Endothelial cell of umbilical vein (primary cell): ENCODE data around the gene UBE2C. TPM values are rescaled to one million over a fixed set of nuclear protein-coding genes. Genes with fewer than 3 reads are reported as not detected.

ENCODE experiments used
- BruUV-seq: library from RNA; stranded (reverse); fragments of 400-500 nt; replicated peaks from 2 replicates; lab custom pipeline; 2021; lab: Mats Ljungman, UMichigan
- CTCF ChIA-PET: fragments of 300-600, 350-600 bp; sonication (Branson Sonifier 250); formaldehyde crosslinking; loops from one replicate; lab custom pipeline; 2021; ENCODE audit warnings: antibody characterized with exemption, inconsistent platforms; lab: Charles Lee
- POLR2A ChIA-PET: fragments of 300-600, 350-600 bp; sonication (Branson Sonifier 250); formaldehyde crosslinking; loops from one replicate; lab custom pipeline; 2021; ENCODE audit warnings: antibody characterized with exemption, inconsistent platforms; lab: Charles Lee
- DNase-seq: peaks from one replicate; pipeline ENCODE4 v3.0.0-alpha.2; 2011; ENCODE audit warnings: low read depth, low spot score
- FAIRE-seq: peaks from 2 replicates; lab custom pipeline; 2011; peaks lifted over from hg19 to GRCh38; lab: Jason Lieb, UNC
- H2AFZ ChIP-seq: 2 replicates; pipeline ENCODE4 v1.6.0; 2012; ENCODE audit warnings: low read depth, low read length, control low read depth, inconsistent platforms
- H3K27ac ChIP-seq: 2 replicates; pipeline ENCODE4 v1.5.1; 2011; ENCODE audit warnings: low read depth, mild to moderate bottlenecking, control low read depth, low read length, moderate library complexity; ENCODE audit not compliant: insufficient read depth
- H3K27me3 ChIP-seq, 2 experiments: 2 replicates each; pipeline versions ENCODE4 v1.6.0 to v1.6.1; 2011; ENCODE audit warnings: low read length in 2 of 2, mixed read lengths in 1 of 2; ENCODE audit not compliant: control insufficient read depth in 2 of 2, insufficient read depth in 2 of 2
- H3K36me3 ChIP-seq, 2 experiments: 2 replicates in 1 of 2; 3 replicates in 1 of 2; pipeline ENCODE4 v1.5.1; 2011; ENCODE audit warnings: low read length in 2 of 2, mild to moderate bottlenecking in 1 of 2, moderate library complexity in 1 of 2; ENCODE audit not compliant: control insufficient read depth in 2 of 2, insufficient read depth in 2 of 2; ENCODE audit errors: extremely low read depth in 1 of 2
- H3K4me1 ChIP-seq: 3 replicates; pipeline ENCODE4 v1.5.1; 2011; ENCODE audit warnings: mild to moderate bottlenecking, low read length; ENCODE audit not compliant: control insufficient read depth, insufficient read depth; ENCODE audit errors: extremely low read depth
- H3K4me2 ChIP-seq: 2 replicates; pipeline ENCODE4 v1.6.1; 2011; ENCODE audit warnings: low read length, control low read depth, mixed read lengths; ENCODE audit not compliant: insufficient read depth
- H3K4me3 ChIP-seq, 3 experiments: fragments of 200-600 bp in 1 of 3; sonication (generic), shearing (Covaris generic) in 1 of 3; replicated peaks in 1 of 3; 2 replicates each; pipeline ENCODE4 v1.5.1; 2011 to 2016; ENCODE audit warnings: control low read depth in 3 of 3, low read length in 3 of 3, mild to moderate bottlenecking in 2 of 3, inconsistent platforms in 1 of 3, low read depth in 1 of 3, moderate library complexity in 1 of 3; ENCODE audit not compliant: insufficient read depth in 1 of 3
- H3K79me2 ChIP-seq: 2 replicates; pipeline ENCODE4 v1.6.0; 2012; ENCODE audit warnings: low read length, inconsistent platforms; ENCODE audit not compliant: control insufficient read depth, insufficient read depth
- H3K9ac ChIP-seq: replicated peaks from 2 replicates; pipeline ENCODE3; 2011; ENCODE audit warnings: low read length, control low read depth; ENCODE audit not compliant: insufficient read depth; ENCODE audit errors: extremely low read depth
- H3K9me1 ChIP-seq: replicated peaks from 3 replicates; pipeline ENCODE4 v1.6.0; 2011; ENCODE audit warnings: mild to moderate bottlenecking, low read length; ENCODE audit not compliant: control insufficient read depth, insufficient read depth; ENCODE audit errors: extremely low read depth
- H3K9me3 ChIP-seq: replicated peaks from 2 replicates; pipeline ENCODE4 v1.5.1; 2012; ENCODE audit warnings: low read length, inconsistent platforms; ENCODE audit not compliant: control insufficient read depth, insufficient read depth
- H4K20me1 ChIP-seq: replicated peaks from 2 replicates; pipeline ENCODE3; 2011; ENCODE audit warnings: mild to moderate bottlenecking, low read length; ENCODE audit not compliant: control insufficient read depth, insufficient read depth; ENCODE audit errors: extremely low read depth
- EZH2 ChIP-seq: IDR thresholded peaks from 2 replicates; pipeline ENCODE4 v1.6.1; 2012; ENCODE audit warnings: borderline replicate concordance, low read depth, mild to moderate bottlenecking, moderate library complexity, low read length, inconsistent platforms; ENCODE audit not compliant: severe bottlenecking
- FOS ChIP-seq: IDR thresholded peaks from 2 replicates; pipeline ENCODE4 v1.6.1; 2011; ENCODE audit warnings: mild to moderate bottlenecking, low read length, moderate library complexity, borderline replicate concordance; ENCODE audit not compliant: insufficient read depth
- GATA2 ChIP-seq: IDR thresholded peaks from 2 replicates; pipeline ENCODE4 v1.7.0; 2011; ENCODE audit warnings: low read depth, mild to moderate bottlenecking, moderate library complexity, mixed read lengths, low read length; ENCODE audit not compliant: insufficient read length, insufficient read depth
- JUN ChIP-seq: IDR thresholded peaks from 2 replicates; pipeline ENCODE4 v1.6.1; 2011; ENCODE audit warnings: borderline replicate concordance, low read depth; ENCODE audit not compliant: insufficient read length, insufficient read depth
- MYC ChIP-seq: IDR thresholded peaks from one replicate; pipeline ENCODE4 v1.6.1; 2011; ENCODE audit warnings: mild to moderate bottlenecking, low read depth, low read length
- POLR2A ChIP-seq: IDR thresholded peaks from 2 replicates; pipeline ENCODE4 v1.6.1; 2012; ENCODE audit warnings: low read depth, mild to moderate bottlenecking, control low read depth, low read length
- POLR2AphosphoS5 ChIP-seq: IDR thresholded peaks from 2 replicates; pipeline ENCODE4 v1.6.1; 2012; ENCODE audit warnings: low read depth, mild to moderate bottlenecking, control low read depth, low read length, moderate library complexity; ENCODE audit not compliant: insufficient read depth
- dilution Hi-C: fragments of 300-500 bp; cut with MboI; formaldehyde crosslinking; loops from one replicate; pipeline ENCODE4 v1.15.0; 2019; ENCODE audit warnings: low sequenced_read_pairs; ENCODE audit not compliant: extremely low pct_ligation_motif_present
- intact Hi-C: fragments of 100-400 bp; cut with micrococcal nuclease; formaldehyde crosslinking; loops from one replicate; pipeline ENCODE4 v1.10.0; 2022
- polyA plus RNA-seq, 4 experiments: library from polyadenylated mRNA; depleted of rRNA in 3 of 4; stranded (reverse) in 3 of 4; unstranded in 1 of 4; fragments of >200 nt; gene quantifications; 2 replicates each; pipeline versions ENCODE4 v1.2.1 to v1.2.3, GENCODE V29; 2011 to 2012; ENCODE audit warnings: missing spikeins in 1 of 4
- total RNA-seq: library from RNA; stranded (reverse); gene quantifications from 2 replicates; pipeline ENCODE4 v1.2.3, GENCODE V29; 2021
- TF ChIP-seq, protein P1 (sequence below), 2 donors: IDR thresholded peaks; 1 replicate in 1 of 2; 2 replicates in 1 of 2; pipeline ENCODE4 v1.5.1; 2011; ENCODE audit warnings: low read length in 2 of 2, mild to moderate bottlenecking in 2 of 2, moderate library complexity in 2 of 2, control low read depth in 1 of 2, inconsistent platforms in 1 of 2, low read depth in 1 of 2; ENCODE audit not compliant: insufficient read depth in 1 of 2; ENCODE audit errors: extremely low read depth in 1 of 2
- TF ChIP-seq, protein P2 (sequence below): IDR thresholded peaks from 2 replicates; pipeline ENCODE4 v1.6.1; 2011; ENCODE audit not compliant: insufficient read depth, insufficient read length

UBE2C gene
- total and polyA plus RNA-seq, 2 donors (not counting 3 experiments of a cell fraction or from before 2014, with no cell fraction given): 129 to 130 TPM

DNA sequence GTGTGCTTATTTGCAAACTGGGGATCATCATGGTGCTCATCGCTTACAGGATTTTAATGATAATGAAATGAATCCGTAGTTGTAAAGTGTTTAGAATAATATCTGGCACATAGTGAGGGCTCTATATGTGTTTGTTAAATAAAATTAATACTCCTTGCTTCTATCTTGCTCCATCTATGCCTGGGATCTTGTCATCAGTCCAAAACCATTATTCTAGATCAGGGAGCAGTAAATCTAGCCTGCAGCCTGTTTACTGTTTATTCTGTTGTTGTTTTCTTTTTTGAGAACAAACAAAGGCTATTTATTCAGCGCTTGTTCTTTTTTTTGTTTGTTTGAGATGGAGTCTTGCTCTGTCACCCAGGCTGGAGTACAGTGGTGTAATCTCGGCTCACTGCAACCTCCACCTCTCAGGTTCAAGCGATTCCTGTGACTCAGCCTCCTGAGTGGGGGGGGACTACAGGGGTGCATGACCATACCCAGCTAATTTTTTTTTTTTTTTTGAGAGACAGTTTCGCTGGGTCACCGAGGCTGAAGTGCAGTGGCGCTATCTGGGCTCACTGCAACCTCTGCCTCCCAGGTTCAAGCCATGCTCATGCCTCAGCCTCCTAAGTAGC is 36.6 kb downstream of the UBE2C start:
- DNase-seq: no peak
- no peaks in the 10 kb centered on the region for H3K27me3 ChIP-seq
- no peaks in the 10 kb centered on the region for H4K20me1 ChIP-seq
- H3K9ac ChIP-seq: no peak overlapping the region
- no peak overlapping the region for H3K4me3 ChIP-seq
- H3K9me1 ChIP-seq: no peaks in the 10 kb centered on the region
- H3K4me1 ChIP-seq: no peaks in the 10 kb centered on the region
- no peaks in the 10 kb centered on the region for H3K9me3 ChIP-seq
- no TSS peak for BruUV-seq
- H3K79me2 ChIP-seq: no peaks in the 10 kb centered on the region
- H2AFZ ChIP-seq: no peak overlapping the region
- FAIRE-seq: no peak
- ChIA-PET CTCF (interaction anchor here (0.8 to 1.1 kb wide), 2 partner anchors 8 to 33 kb away, joined by 3 read pairs; no protein-coding TSS in a partner anchor), POLR2A (no interaction called here)
- H3K27ac ChIP-seq: no peak overlapping the region
- dilution Hi-C loops: no loop called here
- peaks cover 0 to 19% of the 10 kb centered on the region in 2 experiments for H3K36me3 ChIP-seq
- TF ChIP-seq JUN (no peak), EZH2 (no peak), MYC (no peak), POLR2A (no peak), FOS (no peak), POLR2AphosphoS5 (no peak), GATA2 (no peak)
- TF ChIP-seq, protein P1, sequence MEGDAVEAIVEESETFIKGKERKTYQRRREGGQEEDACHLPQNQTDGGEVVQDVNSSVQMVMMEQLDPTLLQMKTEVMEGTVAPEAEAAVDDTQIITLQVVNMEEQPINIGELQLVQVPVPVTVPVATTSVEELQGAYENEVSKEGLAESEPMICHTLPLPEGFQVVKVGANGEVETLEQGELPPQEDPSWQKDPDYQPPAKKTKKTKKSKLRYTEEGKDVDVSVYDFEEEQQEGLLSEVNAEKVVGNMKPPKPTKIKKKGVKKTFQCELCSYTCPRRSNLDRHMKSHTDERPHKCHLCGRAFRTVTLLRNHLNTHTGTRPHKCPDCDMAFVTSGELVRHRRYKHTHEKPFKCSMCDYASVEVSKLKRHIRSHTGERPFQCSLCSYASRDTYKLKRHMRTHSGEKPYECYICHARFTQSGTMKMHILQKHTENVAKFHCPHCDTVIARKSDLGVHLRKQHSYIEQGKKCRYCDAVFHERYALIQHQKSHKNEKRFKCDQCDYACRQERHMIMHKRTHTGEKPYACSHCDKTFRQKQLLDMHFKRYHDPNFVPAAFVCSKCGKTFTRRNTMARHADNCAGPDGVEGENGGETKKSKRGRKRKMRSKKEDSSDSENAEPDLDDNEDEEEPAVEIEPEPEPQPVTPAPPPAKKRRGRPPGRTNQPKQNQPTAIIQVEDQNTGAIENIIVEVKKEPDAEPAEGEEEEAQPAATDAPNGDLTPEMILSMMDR (IDR thresholded peaks at IDR 0.05; ENCODE audit: extremely low read depth in 1 of 2, insufficient read depth in 1 of 2, low read depth in 1 of 2, low read length in 2 of 2): no peak
- TF ChIP-seq, protein P2, sequence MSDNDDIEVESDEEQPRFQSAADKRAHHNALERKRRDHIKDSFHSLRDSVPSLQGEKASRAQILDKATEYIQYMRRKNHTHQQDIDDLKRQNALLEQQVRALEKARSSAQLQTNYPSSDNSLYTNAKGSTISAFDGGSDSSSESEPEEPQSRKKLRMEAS: no peak
- H3K4me2 ChIP-seq: no peak overlapping the region
- intact Hi-C loops: no loop called here
